ENCODE results near the gene DPYD.

DNA sequence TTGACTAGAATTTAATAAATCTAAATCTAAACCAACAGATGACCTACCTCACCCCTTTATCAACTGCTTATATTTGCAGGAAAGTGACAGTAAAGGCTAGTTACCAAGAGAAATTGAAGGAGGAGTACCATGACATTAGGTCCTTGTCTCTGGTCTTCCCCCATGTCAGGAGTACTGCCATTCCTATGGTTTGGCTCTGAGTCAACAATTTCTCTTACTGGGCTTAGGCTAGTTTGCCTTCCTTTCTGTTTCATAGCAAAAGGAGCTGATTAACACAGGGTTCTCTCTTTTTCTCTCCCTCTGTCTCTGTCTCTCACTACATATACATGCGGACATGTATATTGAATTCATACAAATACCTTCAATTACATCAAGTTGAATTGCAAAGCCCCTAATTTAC is 579.9 kb downstream of the DPYD start:
- TF ChIP-seq, protein P1, sequence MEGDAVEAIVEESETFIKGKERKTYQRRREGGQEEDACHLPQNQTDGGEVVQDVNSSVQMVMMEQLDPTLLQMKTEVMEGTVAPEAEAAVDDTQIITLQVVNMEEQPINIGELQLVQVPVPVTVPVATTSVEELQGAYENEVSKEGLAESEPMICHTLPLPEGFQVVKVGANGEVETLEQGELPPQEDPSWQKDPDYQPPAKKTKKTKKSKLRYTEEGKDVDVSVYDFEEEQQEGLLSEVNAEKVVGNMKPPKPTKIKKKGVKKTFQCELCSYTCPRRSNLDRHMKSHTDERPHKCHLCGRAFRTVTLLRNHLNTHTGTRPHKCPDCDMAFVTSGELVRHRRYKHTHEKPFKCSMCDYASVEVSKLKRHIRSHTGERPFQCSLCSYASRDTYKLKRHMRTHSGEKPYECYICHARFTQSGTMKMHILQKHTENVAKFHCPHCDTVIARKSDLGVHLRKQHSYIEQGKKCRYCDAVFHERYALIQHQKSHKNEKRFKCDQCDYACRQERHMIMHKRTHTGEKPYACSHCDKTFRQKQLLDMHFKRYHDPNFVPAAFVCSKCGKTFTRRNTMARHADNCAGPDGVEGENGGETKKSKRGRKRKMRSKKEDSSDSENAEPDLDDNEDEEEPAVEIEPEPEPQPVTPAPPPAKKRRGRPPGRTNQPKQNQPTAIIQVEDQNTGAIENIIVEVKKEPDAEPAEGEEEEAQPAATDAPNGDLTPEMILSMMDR (IDR thresholded peaks at IDR 0.05), result no peak
- no peak for TF ChIP-seq POLR2A (IDR thresholded peaks at IDR 0.05)

Measured in ovary (tissue), 3 donors.